NOMO-1 treated with DMSO at 0.1 percent for 48 hours (cell line): ENCODE measurements around the gene ARHGEF10L.

Source experiments
- DNase-seq: peaks from one replicate; lab custom pipeline; 2025; ENCODE audit not compliant: unreplicated experiment; lab: John Stamatoyannopoulos, UW

Gene ARHGEF10L

GRCh38 chr1:17670587-17671313, 131.3 kb downstream of the ARHGEF10L start:
- no peak for DNase-seq

GRCh38 chr1:17671314-17671705, 131.8 kb downstream of the ARHGEF10L start:
- no peak for DNase-seq

GRCh38 chr1:17671741-17672140, 132.2 kb downstream of the ARHGEF10L start:
- no peak for DNase-seq

- no peak for DNase-seq
Observed at GRCh38 chr1:17672226-17672625, 132.7 kb downstream of the ARHGEF10L start.

- no peak for DNase-seq
Observed at GRCh38 chr1:17673329-17674072, 134.0 kb downstream of the ARHGEF10L start.

- DNase-seq = peak; percentile 22
Observed at GRCh38 chr1:17674726-17675500, 135.4 kb downstream of the ARHGEF10L start.

GRCh38 chr1:17675744-17676143, 136.2 kb downstream of the ARHGEF10L start:
- no peak for DNase-seq

GRCh38 chr1:17676387-17677060, 137.0 kb downstream of the ARHGEF10L start:
- DNase-seq = no peak

GRCh38 chr1:17678011-17678410, 138.5 kb downstream of the ARHGEF10L start:
- DNase-seq = no peak

- DNase-seq = no peak
Observed at GRCh38 chr1:17679856-17680255, 140.4 kb downstream of the ARHGEF10L start.

GRCh38 chr1:17680308-17680707, 140.8 kb downstream of the ARHGEF10L start:
- DNase-seq = no peak

GRCh38 chr1:17682400-17682799, 142.9 kb downstream of the ARHGEF10L start:
- DNase-seq = no peak

- no peak for DNase-seq
Observed at GRCh38 chr1:17683598-17683997, 144.1 kb downstream of the ARHGEF10L start.

- DNase-seq = no peak
Observed at GRCh38 chr1:17684810-17685209, 145.3 kb downstream of the ARHGEF10L start.

GRCh38 chr1:17686258-17686657, 146.8 kb downstream of the ARHGEF10L start:
- DNase-seq = no peak

- DNase-seq = no peak
Observed at GRCh38 chr1:17687145-17687544, 147.6 kb downstream of the ARHGEF10L start.

- no peak for DNase-seq
Observed at GRCh38 chr1:17688217-17688810, 148.8 kb downstream of the ARHGEF10L start.

GRCh38 chr1:17689011-17689410, 149.5 kb downstream of the ARHGEF10L start:
- DNase-seq = no peak

- DNase-seq = no peak
Observed at GRCh38 chr1:17690906-17691634, 151.6 kb downstream of the ARHGEF10L start.

GRCh38 chr1:17692645-17693044, 153.1 kb downstream of the ARHGEF10L start:
- no peak for DNase-seq
